Memory B cell (primary cell): ENCODE data around the gene RXRA.
A peak's percentile ranks its signal among the peaks of the same experiment; 100 is the strongest.

Experiments
- ATAC-seq: fragments of 150-1000 bp; cut with Tn5 transposase; 2 replicates; pipeline ENCODE4 v1.10.0; 2021; ENCODE audit warnings: low read depth, mild to moderate bottlenecking, moderate library complexity
- DNase-seq, 2 donors: peaks; one replicate each; pipeline ENCODE4 v3.0.0; 2022; ENCODE audit warnings: low spot score in 2 of 2
- H3K27ac Mint-ChIP-seq: one replicate; pipeline ENCODE4 v1.8.0; 2022; ENCODE audit warnings: mild to moderate bottlenecking, moderate library complexity, mixed read lengths
- H3K27me3 Mint-ChIP-seq: one replicate; pipeline ENCODE4 v1.8.0; 2022; ENCODE audit warnings: mixed read lengths
- H3K36me3 Mint-ChIP-seq: one replicate; pipeline ENCODE4 v1.8.0; 2022; ENCODE audit warnings: mild to moderate bottlenecking, mixed read lengths
- H3K4me1 Mint-ChIP-seq: one replicate; pipeline ENCODE4 v1.8.0; 2022; ENCODE audit warnings: mixed read lengths
- H3K4me3 Mint-ChIP-seq: one replicate; pipeline ENCODE4 v1.8.0; 2022; ENCODE audit warnings: mild to moderate bottlenecking, moderate library complexity, mixed read lengths
- H3K9me3 Mint-ChIP-seq: one replicate; pipeline ENCODE4 v1.8.0; 2022; ENCODE audit warnings: mixed read lengths

Gene RXRA

DNA sequence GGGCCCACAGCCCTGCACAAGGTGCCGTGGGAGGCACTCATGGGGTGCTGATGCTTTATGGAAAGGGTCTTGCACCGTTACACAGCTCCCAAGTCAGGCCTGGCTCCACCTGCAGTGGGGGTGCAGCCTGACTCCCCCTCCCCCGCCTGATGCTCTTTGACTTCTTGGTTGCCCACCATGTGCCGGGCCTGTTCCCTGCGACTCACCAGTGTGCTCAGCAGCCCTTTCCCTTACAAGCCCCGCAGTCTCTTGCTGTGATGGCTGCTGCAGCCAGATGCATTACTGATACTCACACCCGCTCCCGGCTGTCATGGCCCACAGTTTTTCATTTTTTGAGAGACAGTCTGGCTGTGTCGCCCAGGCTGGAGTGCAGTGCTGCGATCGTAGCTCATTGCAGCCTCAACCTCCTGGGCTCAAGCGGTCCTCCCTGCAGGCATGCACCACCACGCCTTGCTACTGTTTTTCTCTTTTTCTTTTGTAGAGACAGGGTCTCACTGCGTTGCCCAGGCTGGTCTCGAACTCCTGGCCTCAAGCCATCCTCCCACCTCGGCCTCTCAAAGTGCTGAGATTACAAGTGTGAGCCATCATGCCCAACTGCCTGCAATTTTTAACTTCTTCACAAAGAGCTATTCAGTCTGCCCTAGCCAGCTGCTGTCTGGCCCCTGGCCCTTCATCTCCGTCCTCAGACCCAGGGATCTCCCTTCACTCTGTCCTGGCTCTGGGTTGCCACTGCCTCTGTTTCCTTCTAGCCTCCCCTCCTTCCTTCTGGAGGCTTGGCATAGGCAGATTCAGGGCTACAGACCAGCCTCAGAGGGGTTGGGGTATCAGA is 109.5 kb downstream of the RXRA start:
- DNase-seq (no peak), ATAC-seq (no peak)
- H3K36me3 Mint-ChIP-seq, result peaks cover 2% of the 10 kb centered on the region
- H3K9me3 Mint-ChIP-seq, result no peaks in the 10 kb centered on the region
- H3K27ac Mint-ChIP-seq, result no peak overlapping the region
- H3K4me1 Mint-ChIP-seq, result no peaks in the 10 kb centered on the region
- H3K4me3 Mint-ChIP-seq, result no peak overlapping the region
- H3K27me3 Mint-ChIP-seq, result no peaks in the 10 kb centered on the region

DNA sequence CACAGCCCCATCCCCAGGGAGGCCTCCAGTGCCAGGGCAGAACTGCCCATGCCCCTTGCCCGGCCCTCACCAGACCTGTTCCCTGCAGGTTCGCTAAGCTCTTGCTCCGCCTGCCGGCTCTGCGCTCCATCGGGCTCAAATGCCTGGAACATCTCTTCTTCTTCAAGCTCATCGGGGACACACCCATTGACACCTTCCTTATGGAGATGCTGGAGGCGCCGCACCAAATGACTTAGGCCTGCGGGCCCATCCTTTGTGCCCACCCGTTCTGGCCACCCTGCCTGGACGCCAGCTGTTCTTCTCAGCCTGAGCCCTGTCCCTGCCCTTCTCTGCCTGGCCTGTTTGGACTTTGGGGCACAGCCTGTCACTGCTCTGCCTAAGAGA is 110.1 kb downstream of the RXRA start:
- Mint-ChIP-seq H3K4me1 (peaks cover 2% of the 10 kb centered on the region), H3K27me3 (peaks cover 2% of the 10 kb centered on the region), H3K36me3 (peaks cover 2% of the 10 kb centered on the region), H3K4me3 (no peak overlapping the region), H3K27ac (no peak overlapping the region), H3K9me3 (no peaks in the 10 kb centered on the region)
- DNase-seq (no peak), ATAC-seq (no peak)

DNA sequence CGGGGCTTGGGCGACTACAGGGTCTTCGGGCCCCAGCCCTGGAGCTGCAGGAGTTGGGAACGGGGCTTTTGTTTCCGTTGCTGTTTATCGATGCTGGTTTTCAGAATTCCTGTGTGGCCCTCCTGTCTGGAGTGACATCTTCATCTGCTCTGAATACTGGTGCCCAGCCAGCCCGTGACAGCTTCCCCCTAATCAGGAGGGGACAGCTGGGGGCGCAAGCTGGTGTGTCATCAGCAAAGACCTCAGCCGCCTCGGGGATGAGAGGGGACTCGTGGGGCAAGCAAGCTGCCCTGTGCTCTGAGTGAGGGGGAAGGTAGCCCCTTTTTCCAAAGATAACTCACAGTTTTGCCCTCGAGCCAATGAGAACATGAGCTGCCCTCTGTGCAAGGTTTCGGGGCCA is 110.7 kb downstream of the RXRA start:
- ATAC-seq (no peak), DNase-seq (no peak)
- H3K4me1 Mint-ChIP-seq, result peaks cover 5% of the 10 kb centered on the region
- no peak overlapping the region for H3K4me3 Mint-ChIP-seq
- no peak overlapping the region for H3K27ac Mint-ChIP-seq
- H3K27me3 Mint-ChIP-seq, result peaks cover 4% of the 10 kb centered on the region
- H3K36me3 Mint-ChIP-seq, result peaks cover 2% of the 10 kb centered on the region
- H3K9me3 Mint-ChIP-seq, result no peaks in the 10 kb centered on the region

DNA sequence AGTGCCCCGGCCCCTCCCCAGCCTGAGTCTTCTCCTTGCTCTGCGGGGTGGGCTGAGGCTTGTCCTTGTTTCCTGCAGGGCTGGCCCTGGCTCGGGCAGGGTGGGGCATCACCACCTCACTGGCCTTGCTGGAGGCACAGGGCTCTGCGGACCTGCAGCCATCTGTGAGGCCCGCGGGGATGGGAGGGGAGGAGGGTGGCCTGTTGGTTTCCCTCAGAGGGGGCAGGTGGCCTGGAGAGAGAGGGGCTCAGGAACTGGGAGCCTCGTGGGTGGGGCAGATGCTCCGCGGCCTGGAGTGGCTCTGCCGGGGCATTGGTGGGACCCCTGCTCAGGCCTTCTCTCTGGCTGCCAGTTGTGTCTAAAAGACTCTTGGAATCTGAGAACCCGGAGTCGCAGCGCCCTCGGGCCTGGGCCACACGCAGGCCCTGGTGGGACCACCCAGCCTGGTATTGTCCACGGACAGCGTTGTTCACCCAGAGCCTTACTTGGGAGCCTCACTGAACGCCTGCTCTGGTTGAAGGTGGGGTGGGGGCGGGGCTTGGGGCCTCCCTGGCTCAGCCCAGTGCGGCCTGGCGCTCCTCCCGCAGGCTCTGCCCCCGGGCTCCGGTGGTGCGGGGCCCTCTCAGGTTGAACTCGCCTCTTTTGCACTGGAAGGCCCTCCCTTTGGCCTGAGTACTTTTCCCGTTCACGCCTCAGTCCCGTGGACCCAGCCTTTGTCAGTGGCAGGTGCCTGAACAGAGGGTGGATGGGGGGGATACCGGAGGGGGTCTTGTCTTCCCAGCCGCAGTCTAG is 111.3 kb downstream of the RXRA start:
- Mint-ChIP-seq H3K4me1 (peaks cover 5% of the 10 kb centered on the region), H3K9me3 (no peaks in the 10 kb centered on the region), H3K27me3 (peaks cover 4% of the 10 kb centered on the region), H3K27ac (no peak overlapping the region), H3K36me3 (peaks cover 2% of the 10 kb centered on the region), H3K4me3 (no peak overlapping the region)
- ATAC-seq, result no peak
- DNase-seq, result no peak

DNA sequence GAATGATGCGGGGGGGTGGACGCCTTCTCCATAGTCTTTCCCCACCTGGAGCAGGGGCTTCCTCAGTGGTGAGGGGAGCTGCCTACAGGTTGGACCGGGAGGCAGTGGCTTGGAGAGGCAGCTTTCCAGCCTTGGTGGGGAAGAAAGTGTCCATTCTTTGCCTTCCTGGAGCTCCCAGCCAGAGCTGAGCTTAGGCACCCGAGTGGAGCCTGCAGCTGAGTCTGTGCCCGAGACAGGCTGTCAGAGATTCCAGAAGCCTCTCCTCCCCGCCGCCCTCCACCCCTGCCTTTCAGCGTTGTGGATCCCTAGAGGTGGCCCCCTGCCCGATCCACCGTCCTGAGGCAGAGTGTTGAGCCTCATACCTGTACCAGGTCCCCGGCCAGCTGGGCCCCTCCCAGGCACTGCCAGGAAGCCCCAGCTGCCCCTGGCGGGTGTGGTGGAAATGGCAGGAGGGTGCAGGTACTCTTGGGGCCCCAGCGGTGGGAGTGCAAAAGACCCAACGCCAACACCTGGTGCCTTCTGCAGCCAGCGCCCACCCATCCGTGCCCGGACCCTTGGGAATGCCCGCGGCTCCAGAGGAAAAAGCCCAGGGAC is 112.0 kb downstream of the RXRA start:
- no peak for DNase-seq
- no peak overlapping the region for H3K4me3 Mint-ChIP-seq
- peaks cover 9% of the 10 kb centered on the region for H3K4me1 Mint-ChIP-seq
- ATAC-seq, result no peak
- peaks cover 4% of the 10 kb centered on the region for H3K27me3 Mint-ChIP-seq
- no peaks in the 10 kb centered on the region for H3K9me3 Mint-ChIP-seq
- H3K27ac Mint-ChIP-seq, result no peak overlapping the region
- peaks cover 2% of the 10 kb centered on the region for H3K36me3 Mint-ChIP-seq

DNA sequence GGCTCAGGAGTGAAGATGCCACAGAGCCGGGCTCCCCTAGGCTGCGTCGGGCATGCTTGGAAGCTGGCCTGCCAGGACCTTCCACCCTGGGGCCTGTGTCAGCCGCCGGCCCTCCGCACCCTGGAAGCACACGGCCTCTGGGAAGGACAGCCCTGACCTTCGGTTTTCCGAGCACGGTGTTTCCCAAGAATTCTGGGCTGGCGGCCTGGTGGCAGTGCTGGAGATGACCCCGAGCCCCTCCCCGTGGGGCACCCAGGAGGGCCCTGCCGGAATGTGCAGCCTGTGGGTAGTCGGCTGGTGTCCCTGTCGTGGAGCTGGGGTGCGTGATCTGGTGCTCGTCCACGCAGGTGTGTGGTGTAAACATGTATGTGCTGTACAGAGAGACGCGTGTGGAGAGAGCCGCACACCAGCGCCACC is 113.1 kb downstream of the RXRA start:
- peaks cover under 1% of the 10 kb centered on the region for H3K36me3 Mint-ChIP-seq
- H3K4me3 Mint-ChIP-seq, result no peak overlapping the region
- peaks cover 4% of the 10 kb centered on the region for H3K27me3 Mint-ChIP-seq
- ATAC-seq (no peak), DNase-seq (no peak)
- no peak overlapping the region for H3K27ac Mint-ChIP-seq
- peaks cover 14% of the 10 kb centered on the region for H3K4me1 Mint-ChIP-seq
- no peaks in the 10 kb centered on the region for H3K9me3 Mint-ChIP-seq

DNA sequence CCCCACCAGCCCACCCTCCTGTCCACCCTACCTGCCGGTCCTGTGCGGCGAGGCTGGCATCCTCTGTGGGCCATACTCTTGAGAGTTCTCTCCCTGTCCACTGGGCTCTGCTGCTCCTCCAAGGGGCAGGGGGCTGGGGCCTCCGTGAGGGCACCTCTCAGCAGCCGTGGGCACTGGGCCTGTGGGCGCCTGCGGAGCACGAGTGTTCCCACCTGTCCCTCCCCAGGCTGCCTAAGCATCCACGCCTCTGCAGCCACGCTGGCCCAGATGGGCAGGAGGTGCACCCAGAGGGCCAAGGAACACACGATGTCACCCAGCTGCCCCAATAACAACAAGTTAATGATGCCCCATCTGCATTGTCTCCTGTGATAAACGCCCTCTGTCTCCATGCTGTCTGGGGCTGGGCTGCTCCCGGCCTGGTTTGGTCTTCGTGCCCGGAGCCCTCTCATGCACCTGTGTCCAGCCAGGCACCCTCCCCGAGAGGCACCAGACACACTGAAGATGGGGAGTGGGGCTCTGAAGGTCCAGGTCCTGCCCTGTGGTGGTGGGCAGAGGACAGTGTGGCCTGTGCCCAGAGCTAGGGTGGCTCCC is 114.5 kb downstream of the RXRA start:
- Mint-ChIP-seq H3K27me3 (peaks cover 4% of the 10 kb centered on the region), H3K9me3 (no peaks in the 10 kb centered on the region), H3K27ac (no peak overlapping the region), H3K4me1 (peaks cover 17% of the 10 kb centered on the region), H3K36me3 (no peaks in the 10 kb centered on the region), H3K4me3 (no peak overlapping the region)
- DNase-seq, result no peak
- no peak for ATAC-seq

DNA sequence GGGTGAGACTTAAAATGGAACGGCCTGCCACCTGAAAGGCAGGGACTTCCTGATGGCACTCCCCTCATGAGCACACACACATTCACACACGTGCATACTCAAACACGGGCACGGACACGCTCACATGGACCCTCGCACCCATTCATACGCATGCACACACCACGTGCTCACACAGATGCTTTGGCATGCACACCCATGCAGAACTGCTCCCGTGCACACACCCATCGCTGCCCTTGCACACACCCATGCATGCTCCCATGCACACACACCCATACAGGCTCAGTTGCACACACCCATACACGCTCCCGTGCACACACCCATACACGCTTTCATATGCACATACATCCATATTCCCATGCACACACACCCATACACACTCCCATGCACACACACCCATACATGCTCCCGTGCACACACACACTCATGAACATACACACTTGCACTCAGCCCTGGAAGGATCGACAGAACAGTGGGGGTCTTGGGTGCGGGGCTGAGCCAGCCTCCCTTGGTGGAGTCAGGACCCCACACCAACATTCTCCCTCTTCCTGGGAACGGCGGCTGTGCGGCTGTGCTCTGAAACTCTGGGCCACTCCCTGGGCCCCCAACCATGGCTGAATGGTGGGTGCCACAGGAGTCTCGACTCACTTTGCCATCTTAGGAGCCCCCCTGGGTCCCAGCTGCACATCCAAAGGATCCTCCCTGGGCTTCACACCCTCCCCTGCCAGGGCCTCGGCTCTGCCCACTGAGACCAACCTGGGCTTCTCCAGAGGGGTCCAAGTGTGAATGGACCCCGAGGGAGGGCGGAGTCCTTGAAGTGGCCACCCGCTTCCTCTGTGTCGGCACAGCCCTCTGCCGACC is 115.2 kb downstream of the RXRA start:
- H3K9me3 Mint-ChIP-seq, result no peaks in the 10 kb centered on the region

DNA sequence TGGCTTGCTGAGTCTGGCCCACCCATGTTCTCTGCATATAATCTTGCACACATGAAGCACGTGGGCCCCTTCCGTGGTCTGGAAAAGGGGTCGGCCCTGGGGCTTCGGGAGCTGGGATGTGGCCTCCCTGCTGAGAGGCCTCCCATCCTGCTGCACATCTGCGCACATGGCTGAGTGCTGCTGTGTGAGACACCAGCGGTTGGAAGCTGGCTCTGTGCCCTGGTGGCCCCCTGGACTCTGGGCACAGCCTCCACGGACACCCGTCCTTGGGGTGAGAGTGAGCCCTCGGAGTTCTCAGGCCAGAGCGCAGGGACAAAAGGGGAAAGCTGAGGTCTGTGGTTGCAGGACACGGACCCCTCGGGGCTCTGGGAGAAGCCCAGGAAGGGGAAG is 115.8 kb downstream of the RXRA start:
- Mint-ChIP-seq H3K9me3 (no peaks in the 10 kb centered on the region), H3K36me3 (no peaks in the 10 kb centered on the region), H3K27ac (no peak overlapping the region), H3K4me1 (peaks cover 17% of the 10 kb centered on the region), H3K27me3 (peaks cover 4% of the 10 kb centered on the region), H3K4me3 (no peak overlapping the region)
- no peak for DNase-seq
- no peak for ATAC-seq

More for the DNA sequence above, 115.2 kb downstream of the RXRA start:
- H3K27me3 Mint-ChIP-seq, result peaks cover 4% of the 10 kb centered on the region
- peaks cover 17% of the 10 kb centered on the region for H3K4me1 Mint-ChIP-seq
- DNase-seq (no peak), ATAC-seq (no peak)
- H3K36me3 Mint-ChIP-seq, result no peaks in the 10 kb centered on the region
- no peak overlapping the region for H3K27ac Mint-ChIP-seq
- H3K4me3 Mint-ChIP-seq, result no peak overlapping the region

DNA sequence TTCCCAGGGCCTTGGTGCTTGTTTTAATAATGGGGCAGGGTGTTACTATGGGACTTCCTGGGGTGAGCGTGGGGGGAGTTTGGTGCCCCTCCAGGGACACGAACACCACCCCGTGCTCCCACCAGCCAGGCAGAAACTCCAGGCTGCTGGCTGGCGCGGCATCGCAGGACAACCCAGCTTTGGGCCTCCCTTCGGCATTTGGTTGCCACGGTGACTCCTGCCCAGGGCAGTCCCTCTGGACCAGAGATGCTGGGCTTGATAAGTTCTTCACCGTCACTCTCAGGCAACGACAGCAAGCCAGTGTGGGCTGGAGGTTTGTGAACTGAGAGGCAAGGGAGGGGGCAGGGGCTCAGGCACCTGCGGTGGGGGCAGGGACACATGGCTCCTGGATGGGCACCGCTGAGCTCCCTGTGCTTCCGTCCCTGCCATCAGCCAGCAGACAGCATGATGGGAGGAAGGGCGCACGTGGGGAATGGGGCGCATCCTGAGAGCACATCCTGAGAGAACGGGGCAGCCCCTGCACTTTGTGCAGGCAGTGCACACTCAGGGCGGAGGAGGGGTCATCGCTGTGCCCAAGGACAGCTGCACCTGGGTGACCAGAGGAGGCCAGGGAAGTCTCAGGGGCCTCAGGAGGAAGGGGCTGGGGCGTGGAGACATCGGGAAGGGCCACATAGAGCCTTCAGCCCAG is 116.4 kb downstream of the RXRA start:
- DNase-seq, result no peak

DNA sequence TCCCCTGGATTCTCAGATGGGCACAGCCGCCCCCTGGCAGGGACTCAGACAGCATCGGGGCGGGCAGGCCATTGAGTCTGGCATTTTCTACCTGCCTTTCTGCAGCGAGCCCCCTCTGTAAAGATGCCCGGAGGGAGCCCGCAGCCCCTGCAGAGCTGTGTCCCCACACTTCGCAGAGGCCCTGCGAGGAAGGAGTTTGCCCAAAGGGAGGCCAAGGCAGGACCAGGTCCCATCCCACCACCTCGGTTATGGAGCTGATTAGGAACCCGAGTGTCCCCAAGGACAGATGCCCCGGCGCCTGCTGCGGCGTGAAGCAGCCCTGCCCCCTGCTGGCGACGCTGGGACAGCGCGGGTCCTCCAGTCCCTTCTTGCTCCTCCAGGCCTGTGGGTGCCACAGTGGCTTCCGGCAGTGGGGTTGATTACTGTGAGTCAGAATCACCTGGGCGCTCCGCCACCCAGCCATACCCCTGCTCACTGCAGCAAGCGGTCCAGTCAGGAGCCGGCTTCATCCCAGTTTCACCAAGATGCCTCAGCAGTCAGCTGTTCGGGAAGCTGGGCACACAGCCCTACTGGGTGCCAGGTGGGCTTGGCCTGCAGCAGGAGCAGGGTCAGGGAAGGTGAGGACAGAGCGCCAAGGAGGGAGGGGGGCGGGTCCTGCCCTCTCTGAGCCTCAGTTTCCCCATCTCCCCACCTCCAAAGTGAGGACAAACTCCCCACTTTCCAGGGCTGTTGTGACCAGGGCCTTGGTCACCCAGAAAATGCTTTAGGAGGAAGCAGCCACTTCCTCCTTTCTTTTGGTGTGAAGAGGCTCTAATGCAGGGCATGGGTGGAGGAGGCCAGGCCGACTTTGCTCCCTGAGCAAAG is 117.2 kb downstream of the RXRA start:
- Mint-ChIP-seq H3K27ac (peak overlapping the region; percentile 35), H3K4me3 (no peak overlapping the region), H3K9me3 (no peaks in the 10 kb centered on the region), H3K4me1 (peaks cover 17% of the 10 kb centered on the region), H3K27me3 (peaks cover 4% of the 10 kb centered on the region), H3K36me3 (no peaks in the 10 kb centered on the region)
- peak; percentile 80 to 82 for DNase-seq
- peak; percentile 97 for ATAC-seq

More for the DNA sequence above, 116.4 kb downstream of the RXRA start:
- peaks cover 17% of the 10 kb centered on the region for H3K4me1 Mint-ChIP-seq
- no peak for ATAC-seq
- H3K9me3 Mint-ChIP-seq, result no peaks in the 10 kb centered on the region
- peaks cover 4% of the 10 kb centered on the region for H3K27me3 Mint-ChIP-seq
- H3K36me3 Mint-ChIP-seq, result no peaks in the 10 kb centered on the region
- H3K27ac Mint-ChIP-seq, result no peak overlapping the region
- H3K4me3 Mint-ChIP-seq, result no peak overlapping the region

DNA sequence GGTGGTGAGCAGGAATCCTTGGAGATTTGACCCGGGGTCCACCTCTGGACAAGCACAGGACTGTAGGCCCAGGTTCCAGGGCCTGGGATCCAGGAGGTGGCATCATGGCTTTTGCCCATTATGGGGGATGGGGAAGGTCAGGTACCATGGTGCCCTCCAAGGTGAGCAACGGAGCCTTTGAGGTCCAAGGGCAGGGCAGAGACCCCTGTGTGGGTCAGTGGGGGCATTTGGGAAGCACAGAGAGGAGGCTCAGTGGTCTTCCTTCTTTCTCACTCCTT is 117.7 kb downstream of the RXRA start:
- peaks cover 17% of the 10 kb centered on the region for H3K4me1 Mint-ChIP-seq
- peaks cover 2% of the 10 kb centered on the region for H3K9me3 Mint-ChIP-seq
- ATAC-seq (no peak), DNase-seq (no peak)
- no peaks in the 10 kb centered on the region for H3K36me3 Mint-ChIP-seq
- peak overlapping the region; percentile 35 for H3K27ac Mint-ChIP-seq
- no peak overlapping the region for H3K4me3 Mint-ChIP-seq
- H3K27me3 Mint-ChIP-seq, result peaks cover 4% of the 10 kb centered on the region
